Measurements from ENCODE around the gene ACTR1A. TPM values are rescaled to one million over a fixed set of nuclear protein-coding genes. Genes with fewer than 3 reads are reported as not detected.

ACTR1A gene
- total RNA-seq (100 to 1,000 TPM in 6 of 9 donors, 10 to 100 TPM in 3; 80.4 to 154 (median 108) TPM), polyA plus RNA-seq (100 to 1,000 TPM in 2 of 3 donors, 10 to 100 TPM in 1; 68.1 to 117 (median 102) TPM)
- long read RNA-seq, donor 1, transcript ACTR1A-201 (11 exons, 2,829 nt), result major isoform, 32 of 45 reads
- long read RNA-seq, donor 1, partial matches to known transcripts, result 10 of 45 reads
- long read RNA-seq, donor 1, other reads (novel, unspliced or antisense), result 0 of 45 reads
- long read RNA-seq, donor 2, transcript ACTR1A-201 (11 exons, 2,829 nt), result major isoform, 13 of 14 reads
- long read RNA-seq, donor 2, partial matches to known transcripts, result 0 of 14 reads
- long read RNA-seq, donor 2, other reads (novel, unspliced or antisense), result 0 of 14 reads
- long read RNA-seq, donor 3, transcript ACTR1A-201 (11 exons, 2,829 nt), result major isoform, 21 of 59 reads
- long read RNA-seq, donor 3, partial matches to known transcripts, result 38 of 59 reads
- long read RNA-seq, donor 3, other reads (novel, unspliced or antisense), result 0 of 59 reads
- long read RNA-seq, donor 4, transcript ACTR1A-201 (11 exons, 2,829 nt), result major isoform, 72 of 95 reads
- long read RNA-seq, donor 4, partial matches to known transcripts, result 4 of 95 reads
- long read RNA-seq, donor 4, other reads (novel, unspliced or antisense), result 19 of 95 reads
- long read RNA-seq, donor 5, transcript ACTR1A-201 (11 exons, 2,829 nt), result major isoform, 223 of 265 reads
- long read RNA-seq, donor 5, partial matches to known transcripts, result 28 of 265 reads
- long read RNA-seq, donor 5, other reads (novel, unspliced or antisense), result 13 of 265 reads
- long read RNA-seq, donor 6, transcript ACTR1A-201 (11 exons, 2,829 nt), result major isoform, 61 of 80 reads
- long read RNA-seq, donor 6, partial matches to known transcripts, result 2 of 80 reads
- long read RNA-seq, donor 6, other reads (novel, unspliced or antisense), result 17 of 80 reads
- long read RNA-seq, donor 7, transcript ACTR1A-201 (11 exons, 2,829 nt), result major isoform, 8 of 11 reads
- long read RNA-seq, donor 7, partial matches to known transcripts, result 0 of 11 reads
- long read RNA-seq, donor 7, other reads (novel, unspliced or antisense), result 0 of 11 reads
- long read RNA-seq, donor 8, transcript ACTR1A-201 (11 exons, 2,829 nt), result major isoform, 37 of 78 reads
- long read RNA-seq, donor 8, partial matches to known transcripts, result 40 of 78 reads
- long read RNA-seq, donor 8, other reads (novel, unspliced or antisense), result 0 of 78 reads
- long read RNA-seq, donor 9, transcript ACTR1A-201 (11 exons, 2,829 nt), result major isoform, 12 of 12 reads
- long read RNA-seq, donor 9, partial matches to known transcripts, result 0 of 12 reads
- long read RNA-seq, donor 9, other reads (novel, unspliced or antisense), result 0 of 12 reads
- long read RNA-seq, donor 10, transcript ACTR1A-201 (11 exons, 2,829 nt), result major isoform, 8 of 17 reads
- long read RNA-seq, donor 10, partial matches to known transcripts, result 9 of 17 reads
- long read RNA-seq, donor 10, other reads (novel, unspliced or antisense), result 0 of 17 reads

DNA sequence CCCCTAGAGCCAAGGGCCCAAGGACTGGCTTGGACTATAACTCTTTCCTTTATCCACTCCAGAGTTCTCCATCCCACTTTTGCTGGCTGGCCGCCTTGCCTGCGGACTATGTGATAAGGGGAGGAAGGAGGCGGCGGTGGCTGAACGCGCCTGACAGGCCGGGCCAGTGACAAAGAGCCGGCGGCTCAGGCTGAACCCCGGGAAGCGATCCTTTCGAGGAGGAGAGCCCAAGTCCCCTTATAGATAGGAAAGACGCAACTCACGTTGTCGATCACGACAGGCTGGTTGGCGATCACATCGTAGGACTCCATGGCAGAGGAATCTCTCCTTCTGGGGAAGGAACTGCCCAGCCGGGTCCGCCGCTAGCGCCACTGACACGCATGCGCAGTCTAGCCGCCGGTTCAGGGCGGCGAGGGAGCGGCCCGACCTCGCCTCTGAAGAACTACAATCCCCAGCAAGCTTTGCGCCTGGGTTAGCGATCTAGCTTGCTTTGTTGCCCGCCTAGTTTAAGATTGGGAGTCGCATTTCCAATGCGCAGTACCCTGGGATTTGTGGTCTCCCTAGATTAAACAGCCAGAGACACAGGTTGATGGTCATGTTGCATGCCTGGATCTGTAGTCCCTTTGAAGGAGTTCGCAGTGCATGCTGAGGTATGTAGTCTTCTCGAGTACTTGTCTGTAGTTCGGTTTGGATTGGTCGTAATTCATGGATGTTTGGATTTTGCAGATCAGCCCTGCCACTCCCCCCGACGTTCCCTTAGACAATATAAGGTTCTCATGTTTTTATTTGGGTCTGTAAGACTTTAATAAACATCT lies at the start of gene ACTR1A:
Gene ACTR1A, minus strand, starts transcription at position 376 of the 815 bp plus-strand sequence. Its CDS starts 65 bp downstream, at position 311.
- Histone ChIP-seq H3K4me3 (peak within 1 kb of the TSS; percentile 63 to 97 (median 72)), H3K27ac (peak within 1 kb of the TSS; percentile 74 to 92 (median 82)), H3K9me3 (replicated peaks in 1 of 3) (no peaks in the 10 kb centered on the region), H3K36me3 (replicated peaks in 1 of 2) (no peaks in the 10 kb centered on the region), H3K4me1 (replicated peaks in 1 of 2) (peaks cover 8 to 33% of the 10 kb centered on the region in 2 donors), H3K27me3 (no peaks in the 10 kb centered on the region)
- peak; percentile 96 to 99 (median 98) for DNase-seq
- intact Hi-C loops (cut with DNase I), result loop anchor here (5.0 kb wide), 2 partner anchors 80 to 90 kb away; no protein-coding TSS in a partner anchor
- TF ChIP-seq POLR2A (IDR thresholded peaks at IDR 0.05), result peak; percentile 20 to 78
- TF ChIP-seq, protein P1, sequence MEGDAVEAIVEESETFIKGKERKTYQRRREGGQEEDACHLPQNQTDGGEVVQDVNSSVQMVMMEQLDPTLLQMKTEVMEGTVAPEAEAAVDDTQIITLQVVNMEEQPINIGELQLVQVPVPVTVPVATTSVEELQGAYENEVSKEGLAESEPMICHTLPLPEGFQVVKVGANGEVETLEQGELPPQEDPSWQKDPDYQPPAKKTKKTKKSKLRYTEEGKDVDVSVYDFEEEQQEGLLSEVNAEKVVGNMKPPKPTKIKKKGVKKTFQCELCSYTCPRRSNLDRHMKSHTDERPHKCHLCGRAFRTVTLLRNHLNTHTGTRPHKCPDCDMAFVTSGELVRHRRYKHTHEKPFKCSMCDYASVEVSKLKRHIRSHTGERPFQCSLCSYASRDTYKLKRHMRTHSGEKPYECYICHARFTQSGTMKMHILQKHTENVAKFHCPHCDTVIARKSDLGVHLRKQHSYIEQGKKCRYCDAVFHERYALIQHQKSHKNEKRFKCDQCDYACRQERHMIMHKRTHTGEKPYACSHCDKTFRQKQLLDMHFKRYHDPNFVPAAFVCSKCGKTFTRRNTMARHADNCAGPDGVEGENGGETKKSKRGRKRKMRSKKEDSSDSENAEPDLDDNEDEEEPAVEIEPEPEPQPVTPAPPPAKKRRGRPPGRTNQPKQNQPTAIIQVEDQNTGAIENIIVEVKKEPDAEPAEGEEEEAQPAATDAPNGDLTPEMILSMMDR (IDR thresholded peaks at IDR 0.05), result no peak
- 0% methylated on average over 19 to 42 of the region's 42 CpGs for WGBS, 4 donors

DNA sequence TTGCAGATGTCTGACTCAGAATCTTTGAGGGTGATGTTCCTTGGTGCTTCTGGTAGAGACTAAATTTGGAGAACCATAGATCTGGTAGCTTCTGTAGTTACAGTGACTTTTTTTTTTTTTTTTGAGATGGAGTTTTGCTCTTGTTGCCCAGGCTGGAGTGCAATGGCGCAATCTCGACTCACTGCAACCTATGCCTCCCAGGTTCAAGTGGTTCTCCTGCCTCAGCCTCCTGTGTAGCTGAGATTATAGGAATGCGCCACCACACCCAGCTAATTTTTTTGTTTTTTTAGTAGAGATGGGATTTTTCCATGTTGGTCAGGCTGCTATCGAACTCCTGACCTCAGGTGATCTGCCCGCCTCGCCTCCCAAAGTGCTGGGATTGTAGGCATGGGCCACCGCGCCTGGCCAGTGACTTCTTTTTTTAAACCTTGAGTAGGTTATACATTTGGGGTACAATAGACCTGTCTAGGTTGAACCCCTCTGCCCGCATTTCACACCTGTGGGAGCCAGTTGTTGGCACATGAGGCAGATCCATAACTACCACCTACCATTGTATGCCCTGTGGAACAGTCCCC lies 48.2 kb upstream of the ACTR1A start:
- intact Hi-C loops (cut with DNase I), result no loop called here
- TF ChIP-seq, protein P1 (IDR thresholded peaks at IDR 0.05), result no peak
- TF ChIP-seq POLR2A (IDR thresholded peaks at IDR 0.05), result no peak
- no peak overlapping the region for H3K27ac ChIP-seq
- no peaks in the 10 kb centered on the region for H3K9me3 ChIP-seq (replicated peaks in 1 of 3)
- no peaks in the 10 kb centered on the region for H3K27me3 ChIP-seq
- peaks cover 4 to 19% of the 10 kb centered on the region in 2 donors for H3K4me1 ChIP-seq (replicated peaks in 1 of 2)
- 95 to 100% (median 98%) methylated on average over 9 of the region's 9 CpGs for WGBS, 4 donors
- no peak overlapping the region for H3K4me3 ChIP-seq
- no peak for DNase-seq
- no peaks in the 10 kb centered on the region for H3K36me3 ChIP-seq (replicated peaks in 1 of 2)

DNA sequence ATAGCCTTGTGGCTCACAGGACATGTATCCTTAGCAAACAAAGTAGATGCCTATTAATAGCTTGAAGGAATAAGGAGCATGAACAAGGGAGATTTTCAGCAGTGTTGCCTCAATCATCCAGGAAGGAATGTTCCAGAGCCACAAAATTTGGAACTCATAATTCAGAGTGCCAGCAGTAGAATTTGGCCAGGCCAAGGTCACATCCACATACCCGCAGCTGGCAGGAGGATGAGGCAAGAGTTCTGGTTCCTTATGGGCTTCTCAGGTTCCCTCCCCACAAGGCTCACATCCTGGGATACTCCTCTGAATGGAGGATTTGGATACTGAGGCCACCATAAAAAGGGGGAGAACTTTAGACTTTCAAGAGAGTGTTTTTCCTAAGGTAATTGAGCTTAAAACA lies 47.0 kb upstream of the ACTR1A start:
- intact Hi-C loops (cut with DNase I), result no loop called here
- peak in 6 of 7 donors; percentile 32 to 67 (median 52) for DNase-seq
- Histone ChIP-seq H3K4me1 (replicated peaks in 1 of 2) (peaks cover 0 to 16% of the 10 kb centered on the region in 2 donors), H3K4me3 (no peak overlapping the region), H3K36me3 (replicated peaks in 1 of 2) (no peaks in the 10 kb centered on the region), H3K27me3 (no peaks in the 10 kb centered on the region), H3K27ac (peak overlapping the region in 1 of 5 donors; percentile 50), H3K9me3 (replicated peaks in 1 of 3) (no peaks in the 10 kb centered on the region)
- WGBS, 4 donors, result 28 to 50% (median 46%) methylated on average over 1 of the region's 1 CpG
- no peak for TF ChIP-seq POLR2A (IDR thresholded peaks at IDR 0.05)
- TF ChIP-seq, protein P1 (IDR thresholded peaks at IDR 0.05), result no peak

Data from adrenal gland (tissue), 19 donors.